H9 (cell line): ENCODE results near the gene PLA2G1B. TPM values are rescaled to one million over a fixed set of nuclear protein-coding genes. Genes with fewer than 3 reads are reported as not detected.

Experiments
- DNase-seq: peaks from one replicate; pipeline ENCODE4 v3.0.0-alpha.2; 2017
- H2AFZ ChIP-seq: one replicate; pipeline ENCODE4 v1.6.1; 2013; ENCODE audit warnings: mild to moderate bottlenecking, low read length, control low read depth, moderate library complexity
- H2AK5ac ChIP-seq: 2 replicates; pipeline ENCODE4 v1.6.1; 2013; ENCODE audit warnings: low read length, control low read depth, mixed read lengths; ENCODE audit not compliant: insufficient read length
- H2BK120ac ChIP-seq: one replicate; pipeline ENCODE4 v1.6.1; 2013; ENCODE audit warnings: low read depth, mild to moderate bottlenecking, low read length, control low read depth, inconsistent platforms; ENCODE audit not compliant: poor library complexity, severe bottlenecking
- H2BK12ac ChIP-seq: 2 replicates; pipeline ENCODE4 v1.6.1; 2013; ENCODE audit warnings: low read length, control low read depth, mixed read lengths, low read depth; ENCODE audit not compliant: insufficient read length
- H2BK15ac ChIP-seq: 2 replicates; pipeline ENCODE4 v1.6.1; 2013; ENCODE audit warnings: low read depth, low read length, control low read depth
- H2BK20ac ChIP-seq: one replicate; pipeline ENCODE4 v1.6.1; 2013; ENCODE audit warnings: low read depth, mild to moderate bottlenecking, low read length, control low read depth, inconsistent platforms; ENCODE audit not compliant: poor library complexity, severe bottlenecking
- H2BK5ac ChIP-seq: 2 replicates; pipeline ENCODE4 v1.6.1; 2013; ENCODE audit warnings: low read length, control low read depth, mixed read lengths; ENCODE audit not compliant: insufficient read length
- H3K14ac ChIP-seq: 2 replicates; pipeline ENCODE4 v1.6.1; 2013; ENCODE audit warnings: low read length, control low read depth; ENCODE audit not compliant: insufficient read depth
- H3K18ac ChIP-seq: 2 replicates; pipeline ENCODE4 v1.6.1; 2013; ENCODE audit warnings: low read depth, mild to moderate bottlenecking, mixed read lengths, low read length, control low read depth; ENCODE audit not compliant: insufficient read length
- H3K23ac ChIP-seq: 2 replicates; pipeline ENCODE4 v1.6.1; 2013; ENCODE audit warnings: low read length, control low read depth, mixed read lengths, low read depth; ENCODE audit not compliant: insufficient read length
- H3K23me2 ChIP-seq: 2 replicates; pipeline ENCODE4 v1.6.1; 2013; ENCODE audit warnings: low read depth, mild to moderate bottlenecking, mixed read lengths, low read length, control low read depth; ENCODE audit not compliant: insufficient read length, poor library complexity, severe bottlenecking
- H3K27ac ChIP-seq: 2 replicates; pipeline ENCODE4 v1.5.1; 2013; ENCODE audit warnings: low read length, control low read depth, mixed read lengths, low read depth; ENCODE audit not compliant: insufficient read length
- H3K27me3 ChIP-seq: 2 replicates; pipeline ENCODE4 v1.6.1; 2013; ENCODE audit warnings: low read length, control low read depth, inconsistent platforms; ENCODE audit not compliant: insufficient read depth
- H3K4ac ChIP-seq: 2 replicates; pipeline ENCODE4 v1.6.1; 2013; ENCODE audit warnings: low read depth, mild to moderate bottlenecking, control low read depth, inconsistent platforms, low read length, moderate library complexity
- H3K4me1 ChIP-seq: 2 replicates; pipeline ENCODE4 v1.6.1; 2013; ENCODE audit warnings: low read length, control low read depth, inconsistent platforms; ENCODE audit not compliant: insufficient read depth
- H3K4me2 ChIP-seq: 2 replicates; pipeline ENCODE4 v1.6.1; 2013; ENCODE audit warnings: low read length, control low read depth, mixed read lengths; ENCODE audit not compliant: insufficient read length, insufficient read depth
- H3K56ac ChIP-seq: 2 replicates; pipeline ENCODE4 v1.6.1; 2013; ENCODE audit warnings: low read depth, mild to moderate bottlenecking, mixed read lengths, low read length, control low read depth; ENCODE audit not compliant: insufficient read length
- H3K79me1 ChIP-seq: 2 replicates; pipeline ENCODE4 v1.6.1; 2013; ENCODE audit warnings: low read depth, mild to moderate bottlenecking, moderate library complexity, low read length, control low read depth, inconsistent platforms; ENCODE audit not compliant: insufficient read depth, poor library complexity, severe bottlenecking
- H3K79me2 ChIP-seq: 2 replicates; pipeline ENCODE4 v1.6.1; 2013; ENCODE audit warnings: low read length, control low read depth, inconsistent platforms; ENCODE audit not compliant: insufficient read depth
- H3K9ac ChIP-seq: 2 replicates; pipeline ENCODE4 v1.6.1; 2013; ENCODE audit warnings: low read length, control low read depth, mixed read lengths; ENCODE audit not compliant: insufficient read length; ENCODE audit errors: extremely low read depth
- H3K9me3 ChIP-seq: one replicate; pipeline ENCODE4 v1.6.1; 2013; ENCODE audit warnings: low read depth, low read length, inconsistent platforms; ENCODE audit not compliant: control insufficient read depth
- H3T11ph ChIP-seq: one replicate; pipeline ENCODE4 v1.6.1; 2013; ENCODE audit warnings: mild to moderate bottlenecking, low read length, control low read depth, inconsistent platforms
- H4K20me1 ChIP-seq: one replicate; pipeline ENCODE4 v1.6.1; 2013; ENCODE audit not compliant: control insufficient read depth, insufficient read length, insufficient read depth
- H4K5ac ChIP-seq: 2 replicates; pipeline ENCODE4 v1.6.1; 2013; ENCODE audit warnings: low read depth, mild to moderate bottlenecking, mixed read lengths, low read length, control low read depth; ENCODE audit not compliant: insufficient read length
- H4K8ac ChIP-seq: replicated peaks from 2 replicates; pipeline ENCODE4 v1.6.1; 2013; ENCODE audit warnings: low read length, control low read depth, mixed read lengths, low read depth; ENCODE audit not compliant: insufficient read length
- H4K91ac ChIP-seq: 2 replicates; pipeline ENCODE4 v1.6.1; 2013; ENCODE audit warnings: low read depth, mild to moderate bottlenecking, moderate library complexity, mixed read lengths, low read length, control low read depth; ENCODE audit not compliant: insufficient read length
- H3K27ac Mint-ChIP-seq, 3 experiments: 2 replicates in 2 of 3; 3 replicates in 1 of 3; pipeline ENCODE4 v1.8.0; 2020 to 2021; ENCODE audit warnings: mixed read lengths in 3 of 3, mild to moderate bottlenecking in 1 of 3, moderate library complexity in 1 of 3
- H3K27me3 Mint-ChIP-seq: 2 replicates; pipeline ENCODE4 v1.8.0; 2021; ENCODE audit warnings: low read depth, mild to moderate bottlenecking, moderate library complexity, mixed read lengths
- H3K36me3 Mint-ChIP-seq, 3 experiments: 2 replicates in 2 of 3; 3 replicates in 1 of 3; pipeline ENCODE4 v1.8.0; 2020 to 2021; ENCODE audit warnings: low read depth in 3 of 3, mixed read lengths in 3 of 3; ENCODE audit not compliant: insufficient read depth in 1 of 3
- H3K4me1 Mint-ChIP-seq, 2 experiments: 2 replicates each; pipeline ENCODE4 v1.8.0; 2020; ENCODE audit warnings: mixed read lengths in 2 of 2
- H3K4me3 Mint-ChIP-seq, 2 experiments: 2 replicates in 1 of 2; 3 replicates in 1 of 2; pipeline ENCODE4 v1.8.0; 2020 to 2021; ENCODE audit warnings: mild to moderate bottlenecking in 2 of 2, mixed read lengths in 2 of 2, moderate library complexity in 1 of 2
- H3K9me3 Mint-ChIP-seq, 2 experiments: 2 replicates in 1 of 2; 3 replicates in 1 of 2; pipeline ENCODE4 v1.8.0; 2020; ENCODE audit warnings: mild to moderate bottlenecking in 2 of 2, mixed read lengths in 2 of 2, moderate library complexity in 1 of 2
- WGBS: extraction: QIAGEN DNeasy Blood & Tissue Kit; methylation state at CpG from one replicate; pipeline ENCODE4 v1.1.7; 2013; ENCODE audit warnings: missing lambda C conversion rate, low lambda C conversion rate, mixed read lengths; ENCODE audit not compliant: insufficient read length; ENCODE audit errors: extremely low coverage; 5-methylcytosine and 5-hydroxymethylcytosine counted together
- total RNA-seq: library from RNA; stranded (reverse); gene quantifications from 2 replicates; pipeline ENCODE4 v1.2.1, GENCODE V29; 2021
- TF ChIP-seq, protein P1 (sequence below): fragments of 200-600 bp; sonication (generic); conservative IDR thresholded peaks from 3 replicates; pipeline ENCODE4 v1.8.0; 2021; ENCODE audit warnings: antibody characterized with exemption, mild to moderate bottlenecking

Gene PLA2G1B
- total RNA-seq, 1 experiment from 2014 or later = not detected

- H3T11ph ChIP-seq = no peak overlapping the region
- H4K91ac ChIP-seq = no peak overlapping the region
- H4K5ac ChIP-seq = peak overlapping the region; percentile 100
- no peak overlapping the region for H2BK12ac ChIP-seq
- peak overlapping the region; percentile 52 for H3K4me2 ChIP-seq
- no peaks in the 10 kb centered on the region for H3K79me1 ChIP-seq
- Mint-ChIP-seq H3K27me3 (no peaks in the 10 kb centered on the region), H3K4me3 (no peak overlapping the region), H3K9me3 (no peaks in the 10 kb centered on the region; a peak in 1 of 5 replicates), H3K36me3 (no peaks in the 10 kb centered on the region), H3K27ac (no peak overlapping the region), H3K4me1 (peaks cover 7 to 9% of the 10 kb centered on the region in 2 experiments)
- no peaks in the 10 kb centered on the region for H3K4me1 ChIP-seq
- H3K23me2 ChIP-seq = peaks cover 8% of the 10 kb centered on the region
- no peaks in the 10 kb centered on the region for H3K27me3 ChIP-seq
- no CpG with 5 or more reads among the region's 17 CpGs for WGBS
- no peak overlapping the region for H2BK20ac ChIP-seq
- peak overlapping the region; percentile 99 for H3K56ac ChIP-seq
- H3K79me2 ChIP-seq = no peaks in the 10 kb centered on the region
- H3K18ac ChIP-seq = peak overlapping the region; percentile 77
- H3K9ac ChIP-seq = peak overlapping the region; percentile 97
- no peaks in the 10 kb centered on the region for H4K20me1 ChIP-seq
- TF ChIP-seq, protein P1, sequence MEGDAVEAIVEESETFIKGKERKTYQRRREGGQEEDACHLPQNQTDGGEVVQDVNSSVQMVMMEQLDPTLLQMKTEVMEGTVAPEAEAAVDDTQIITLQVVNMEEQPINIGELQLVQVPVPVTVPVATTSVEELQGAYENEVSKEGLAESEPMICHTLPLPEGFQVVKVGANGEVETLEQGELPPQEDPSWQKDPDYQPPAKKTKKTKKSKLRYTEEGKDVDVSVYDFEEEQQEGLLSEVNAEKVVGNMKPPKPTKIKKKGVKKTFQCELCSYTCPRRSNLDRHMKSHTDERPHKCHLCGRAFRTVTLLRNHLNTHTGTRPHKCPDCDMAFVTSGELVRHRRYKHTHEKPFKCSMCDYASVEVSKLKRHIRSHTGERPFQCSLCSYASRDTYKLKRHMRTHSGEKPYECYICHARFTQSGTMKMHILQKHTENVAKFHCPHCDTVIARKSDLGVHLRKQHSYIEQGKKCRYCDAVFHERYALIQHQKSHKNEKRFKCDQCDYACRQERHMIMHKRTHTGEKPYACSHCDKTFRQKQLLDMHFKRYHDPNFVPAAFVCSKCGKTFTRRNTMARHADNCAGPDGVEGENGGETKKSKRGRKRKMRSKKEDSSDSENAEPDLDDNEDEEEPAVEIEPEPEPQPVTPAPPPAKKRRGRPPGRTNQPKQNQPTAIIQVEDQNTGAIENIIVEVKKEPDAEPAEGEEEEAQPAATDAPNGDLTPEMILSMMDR = no peak
- H2BK120ac ChIP-seq = peak overlapping the region; percentile 15
- H3K4ac ChIP-seq = no peak overlapping the region
- H2AK5ac ChIP-seq = no peak overlapping the region
- peak overlapping the region; percentile 98 for H3K27ac ChIP-seq
- H3K9me3 ChIP-seq = no peaks in the 10 kb centered on the region
- DNase-seq = no peak
- H2BK15ac ChIP-seq = no peak overlapping the region
- peak overlapping the region; percentile 56; the same call in 1 of the 2 replicates for H3K14ac ChIP-seq
- no peak overlapping the region for H3K23ac ChIP-seq
- H2AFZ ChIP-seq = no peak overlapping the region
- no peak overlapping the region for H2BK5ac ChIP-seq
- H4K8ac ChIP-seq = peak overlapping the region; percentile 100
Measured at GRCh38 chr12:120292411-120292660, 35.2 kb downstream of the PLA2G1B start.
